HepG2 (cell line): ENCODE measurements around the gene STRN3. TPM values are rescaled to one million over a fixed set of nuclear protein-coding genes. Genes with fewer than 3 reads are reported as not detected.
A peak's percentile ranks its signal among the peaks of the same experiment; 100 is the strongest.

ENCODE experiments used
- ETS1 ChIP-seq: sonication (generic); formaldehyde crosslinking; IDR thresholded peaks from 2 replicates; pipeline ENCODE4 v1.4.0; 2020; ENCODE audit warnings: missing genetic modification reagents
- FOXP1 ChIP-seq, 2 experiments: fragments of 450-650 bp in 1 of 2; IDR thresholded peaks; 2 replicates each; pipeline ENCODE4 v1.6.1; 2017 to 2018; ENCODE audit warnings: antibody characterized with exemption in 1 of 2
- KMT2A ChIP-seq: sonication (generic); formaldehyde crosslinking; IDR thresholded peaks from 2 replicates; pipeline ENCODE4 v1.4.0; 2020; ENCODE audit warnings: missing genetic modification reagents
- MED13 ChIP-seq: sonication (generic); formaldehyde crosslinking; IDR thresholded peaks from 2 replicates; pipeline ENCODE4 v1.5.0; 2020; ENCODE audit warnings: missing genetic modification reagents
- NKX3-1 ChIP-seq: sonication (generic); formaldehyde crosslinking; IDR thresholded peaks from 2 replicates; pipeline ENCODE4 v1.5.0; 2020; ENCODE audit warnings: missing genetic modification reagents
- RAD51 ChIP-seq: fragments of 450-650 bp; IDR thresholded peaks from 2 replicates; pipeline ENCODE4 v1.6.1; 2016; ENCODE audit warnings: borderline replicate concordance
- SP2 ChIP-seq: sonication (generic); formaldehyde crosslinking; IDR thresholded peaks from 2 replicates; pipeline ENCODE4 v1.5.1; 2020; ENCODE audit warnings: mild to moderate bottlenecking, missing genetic modification reagents
- TRIM22 ChIP-seq: fragments of 450-650 bp; IDR thresholded peaks from 2 replicates; pipeline ENCODE4 v1.6.1; 2017
- ZBTB21 ChIP-seq: sonication (generic); formaldehyde crosslinking; IDR thresholded peaks from 2 replicates; pipeline ENCODE4 v1.4.0; 2020; ENCODE audit warnings: missing genetic modification reagents
- ZNF138 ChIP-seq: sonication (generic); formaldehyde crosslinking; IDR thresholded peaks from 2 replicates; pipeline ENCODE4 v1.5.0; 2020; ENCODE audit warnings: mild to moderate bottlenecking, low read depth, missing genetic modification reagents
- ZNF800 ChIP-seq: sonication (generic); formaldehyde crosslinking; IDR thresholded peaks from 2 replicates; pipeline ENCODE4 v1.4.0; 2020; ENCODE audit warnings: missing genetic modification reagents
- ZNF850 ChIP-seq: sonication (generic); formaldehyde crosslinking; conservative IDR thresholded peaks from 2 replicates; pipeline ENCODE4 v1.9.0; 2021; ENCODE audit warnings: mild to moderate bottlenecking, missing genetic modification reagents
- polyA plus RNA-seq, 8 experiments: library from polyadenylated mRNA; depleted of rRNA in 3 of 8; stranded (reverse) in 7 of 8; unstranded in 1 of 8; fragments of >200 nt; fragmentation: Illumina TruSeq in 4 of 8; extraction: Trizol in 4 of 8; gene quantifications; 2 replicates each; pipeline versions ENCODE4 v1.2.1 to v1.2.3, GENCODE V29; 2011 to 2016; ENCODE audit warnings: low read depth in 4 of 8, missing spikeins in 1 of 8, mixed read lengths in 1 of 8; ENCODE audit not compliant: insufficient read depth in 1 of 8
- total RNA-seq, 5 experiments: library from RNA; depleted of rRNA; stranded (reverse); fragments of >200 nt; fragmentation: Illumina TruSeq; extraction: Trizol; gene quantifications; 2 replicates each; pipeline ENCODE4 v1.2.3, GENCODE V29; 2016; ENCODE audit warnings: low read depth in 1 of 5
- TF ChIP-seq, protein P1 (sequence below): sonication (generic); formaldehyde crosslinking; IDR thresholded peaks from 2 replicates; pipeline ENCODE4 v1.5.0; 2020; ENCODE audit warnings: mild to moderate bottlenecking, missing genetic modification reagents, moderate library complexity
- TF ChIP-seq, protein P2 (sequence below): sonication (generic); formaldehyde crosslinking; IDR thresholded peaks from 2 replicates; pipeline ENCODE4 v1.4.0; 2020; ENCODE audit warnings: low read depth, missing genetic modification reagents

Gene STRN3
- total and polyA plus RNA-seq, 2 of the 13 experiments (the other 11 are each of a cell fraction or from before 2014, with no cell fraction given), result 49.4 to 123 TPM

DNA sequence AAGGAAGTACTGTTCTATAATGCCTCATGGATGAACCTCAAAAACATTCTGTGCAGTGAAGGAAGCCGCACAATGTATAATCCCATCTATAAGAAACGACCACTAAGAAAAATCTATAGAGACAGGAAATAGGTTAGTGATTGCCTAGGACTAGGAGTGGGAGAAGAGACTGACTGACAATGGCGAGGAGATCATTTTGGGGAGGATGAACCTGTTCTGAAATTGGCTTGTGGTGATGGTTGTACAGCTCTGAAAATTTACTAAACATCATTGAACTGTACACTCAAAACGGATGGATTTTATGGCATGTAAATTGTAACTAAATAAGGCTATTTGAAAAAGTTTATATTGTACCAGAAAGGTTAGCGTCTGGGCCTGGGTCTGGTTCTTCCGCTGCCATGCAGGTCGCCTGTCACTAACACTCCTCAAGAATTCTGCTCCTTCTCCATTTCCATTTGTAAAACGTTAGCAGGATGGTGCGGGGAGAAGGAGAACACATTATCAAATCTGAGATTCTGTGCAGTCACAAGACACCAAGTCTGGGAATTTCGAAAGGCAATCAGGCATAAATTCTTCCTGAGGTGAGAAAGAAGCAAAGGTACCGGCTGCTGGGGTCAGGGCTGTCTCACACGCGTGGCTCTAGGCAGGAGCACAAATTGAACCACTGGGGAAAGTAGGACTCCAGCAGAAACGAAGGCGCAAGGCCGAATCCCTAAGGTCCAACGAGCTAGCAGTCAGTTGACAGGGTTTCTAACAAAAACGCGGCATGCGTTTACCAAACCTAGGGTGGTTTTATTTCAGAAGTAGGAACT lies 152.7 kb downstream of the STRN3 start (continued):
- TF ChIP-seq, protein P1, sequence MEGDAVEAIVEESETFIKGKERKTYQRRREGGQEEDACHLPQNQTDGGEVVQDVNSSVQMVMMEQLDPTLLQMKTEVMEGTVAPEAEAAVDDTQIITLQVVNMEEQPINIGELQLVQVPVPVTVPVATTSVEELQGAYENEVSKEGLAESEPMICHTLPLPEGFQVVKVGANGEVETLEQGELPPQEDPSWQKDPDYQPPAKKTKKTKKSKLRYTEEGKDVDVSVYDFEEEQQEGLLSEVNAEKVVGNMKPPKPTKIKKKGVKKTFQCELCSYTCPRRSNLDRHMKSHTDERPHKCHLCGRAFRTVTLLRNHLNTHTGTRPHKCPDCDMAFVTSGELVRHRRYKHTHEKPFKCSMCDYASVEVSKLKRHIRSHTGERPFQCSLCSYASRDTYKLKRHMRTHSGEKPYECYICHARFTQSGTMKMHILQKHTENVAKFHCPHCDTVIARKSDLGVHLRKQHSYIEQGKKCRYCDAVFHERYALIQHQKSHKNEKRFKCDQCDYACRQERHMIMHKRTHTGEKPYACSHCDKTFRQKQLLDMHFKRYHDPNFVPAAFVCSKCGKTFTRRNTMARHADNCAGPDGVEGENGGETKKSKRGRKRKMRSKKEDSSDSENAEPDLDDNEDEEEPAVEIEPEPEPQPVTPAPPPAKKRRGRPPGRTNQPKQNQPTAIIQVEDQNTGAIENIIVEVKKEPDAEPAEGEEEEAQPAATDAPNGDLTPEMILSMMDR (CRISPR knock-in tag), result no peak
- TF ChIP-seq, protein P2, sequence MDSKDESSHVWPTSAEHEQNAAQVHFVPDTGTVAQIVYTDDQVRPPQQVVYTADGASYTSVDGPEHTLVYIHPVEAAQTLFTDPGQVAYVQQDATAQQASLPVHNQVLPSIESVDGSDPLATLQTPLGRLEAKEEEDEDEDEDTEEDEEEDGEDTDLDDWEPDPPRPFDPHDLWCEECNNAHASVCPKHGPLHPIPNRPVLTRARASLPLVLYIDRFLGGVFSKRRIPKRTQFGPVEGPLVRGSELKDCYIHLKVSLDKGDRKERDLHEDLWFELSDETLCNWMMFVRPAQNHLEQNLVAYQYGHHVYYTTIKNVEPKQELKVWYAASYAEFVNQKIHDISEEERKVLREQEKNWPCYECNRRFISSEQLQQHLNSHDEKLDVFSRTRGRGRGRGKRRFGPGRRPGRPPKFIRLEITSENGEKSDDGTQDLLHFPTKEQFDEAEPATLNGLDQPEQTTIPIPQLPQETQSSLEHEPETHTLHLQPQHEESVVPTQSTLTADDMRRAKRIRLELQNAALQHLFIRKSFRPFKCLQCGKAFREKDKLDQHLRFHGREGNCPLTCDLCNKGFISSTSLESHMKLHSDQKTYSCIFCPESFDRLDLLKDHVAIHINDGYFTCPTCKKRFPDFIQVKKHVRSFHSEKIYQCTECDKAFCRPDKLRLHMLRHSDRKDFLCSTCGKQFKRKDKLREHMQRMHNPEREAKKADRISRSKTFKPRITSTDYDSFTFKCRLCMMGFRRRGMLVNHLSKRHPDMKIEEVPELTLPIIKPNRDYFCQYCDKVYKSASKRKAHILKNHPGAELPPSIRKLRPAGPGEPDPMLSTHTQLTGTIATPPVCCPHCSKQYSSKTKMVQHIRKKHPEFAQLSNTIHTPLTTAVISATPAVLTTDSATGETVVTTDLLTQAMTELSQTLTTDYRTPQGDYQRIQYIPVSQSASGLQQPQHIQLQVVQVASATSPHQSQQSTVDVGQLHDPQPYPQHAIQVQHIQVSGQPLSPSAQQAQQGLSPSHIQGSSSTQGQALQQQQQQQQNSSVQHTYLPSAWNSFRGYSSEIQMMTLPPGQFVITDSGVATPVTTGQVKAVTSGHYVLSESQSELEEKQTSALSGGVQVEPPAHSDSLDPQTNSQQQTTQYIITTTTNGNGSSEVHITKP (CRISPR knock-in tag), result 0 out of 2 replicates have a peak, but pooled peaks have one; percentile 17
- TF ChIP-seq SP2 (CRISPR knock-in tag) (no peak), KMT2A (CRISPR knock-in tag) (no peak), TRIM22 (no peak), MED13 (no peak), ZNF138 (no peak), ZBTB21 (CRISPR knock-in tag) (no peak), ZNF800 (CRISPR knock-in tag) (no peak), ZNF850 (CRISPR knock-in tag) (no peak), FOXP1 (IDR thresholded peaks at IDR 0.05) (no peak), FOXP1 (CRISPR knock-in tag; IDR thresholded peaks at IDR 0.05) (0 out of 2 replicates have a peak, but pooled peaks have one; percentile 7), RAD51 (no peak), NKX3-1 (no peak), ETS1 (CRISPR knock-in tag) (no peak)
